ENCODE data around the gene NAV1. TPM values are rescaled to one million over a fixed set of nuclear protein-coding genes. Genes with fewer than 3 reads are reported as not detected.
A peak's percentile ranks its signal among the peaks of the same experiment; 100 is the strongest.

Gene NAV1
- total and polyA plus RNA-seq, 2 experiments from 2014 or later, result 75.6 to 79.0 TPM

DNA sequence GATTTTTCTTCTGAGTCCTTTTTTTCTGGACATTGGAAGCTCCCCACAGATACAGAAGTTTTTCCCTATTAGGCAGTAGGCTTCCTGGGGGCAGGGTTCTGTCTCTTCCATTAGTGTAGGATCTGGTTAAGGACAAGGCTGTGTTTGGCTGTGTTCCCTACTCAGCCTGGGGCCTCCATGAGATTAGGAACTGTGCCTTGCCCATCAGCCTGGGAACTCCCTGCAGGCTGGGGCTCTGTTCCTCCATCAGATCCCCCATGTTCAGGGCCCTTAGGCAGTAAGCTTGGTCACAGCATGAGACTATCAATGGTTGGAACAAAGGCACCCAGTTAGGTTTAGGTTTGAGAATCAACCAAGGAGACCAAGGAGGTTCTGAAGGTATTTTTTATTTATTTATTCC lies 22.7 kb downstream of the NAV1 start:
- DNase-seq, result peak; percentile 27
- in situ Hi-C loops (cut with MboI), result loop anchor here (10.0 kb wide), 1 partner anchor 143 kb away; no protein-coding TSS in a partner anchor

DNA sequence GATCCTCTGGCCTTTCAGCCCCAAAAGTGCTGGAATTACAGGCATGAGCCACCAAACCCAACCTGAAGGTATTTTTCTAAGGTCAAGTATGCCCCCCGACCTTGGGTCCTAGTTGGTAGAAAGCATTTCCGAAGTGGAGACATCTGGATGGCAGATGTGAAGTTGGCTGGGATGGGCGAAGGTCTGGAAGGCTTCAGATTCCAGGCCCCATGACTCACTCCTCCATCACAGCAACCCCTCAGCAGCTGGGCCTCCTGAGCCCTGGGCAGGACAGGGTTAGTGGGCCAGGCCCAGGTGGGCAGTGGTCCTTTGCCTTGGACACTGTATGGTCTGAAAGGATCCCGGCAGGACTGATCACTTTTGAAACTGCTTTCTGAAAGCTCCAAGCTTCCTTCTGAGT lies 23.3 kb downstream of the NAV1 start:
- Histone ChIP-seq H3K79me2 (ENCODE audit: insufficient read depth) (peaks cover 86% of the 10 kb centered on the region), H3K4me2 (ENCODE audit: unreplicated experiment) (peak overlapping the region; percentile 58), H3K9ac (peak overlapping the region; percentile 78), H3K9me3 (ENCODE audit: low read depth) (no peaks in the 10 kb centered on the region), H3K4me1 (ENCODE audit: insufficient read depth) (peaks cover 72% of the 10 kb centered on the region), H3F3A (ENCODE audit: insufficient read depth) (peaks cover 69% of the 10 kb centered on the region), H4K20me1 (ENCODE audit: insufficient read depth) (no peaks in the 10 kb centered on the region), H3K4me3 (peak overlapping the region; percentile 38; the same call in 1 of the 2 replicates), H3K27ac (peak overlapping the region; percentile 97), H2AFZ (no peak overlapping the region), H3K36me3 (ENCODE audit: low read depth) (no peaks in the 10 kb centered on the region), H3K9me2 (ENCODE audit: insufficient read depth) (no peaks in the 10 kb centered on the region), H3K27me3 (replicated peaks; ENCODE audit: insufficient read depth) (no peaks in the 10 kb centered on the region)
- peak; percentile 95 for DNase-seq
- TF ChIP-seq EZH2 (IDR thresholded peaks at IDR 0.05; ENCODE audit: insufficient read depth, poor library complexity, severe bottlenecking) (no peak), EZH2phosphoT487 (IDR thresholded peaks at IDR 0.05; ENCODE audit: insufficient read depth, low read depth) (no peak)
- WGBS, 2 experiments (ENCODE audit: low coverage in 1 of 2, low lambda C conversion rate in 2 of 2, missing lambda C conversion rate in 2 of 2), result 0% methylated on average over 4 of the region's 4 CpGs
- in situ Hi-C loops (cut with MboI), result loop anchor here (10.0 kb wide), 1 partner anchor 143 kb away; no protein-coding TSS in a partner anchor

More for the DNA sequence above, 22.7 kb downstream of the NAV1 start:
- Histone ChIP-seq H3K4me3 (0 out of 2 replicates have a peak overlapping the region, but pooled peaks have one; percentile 38), H2AFZ (no peak overlapping the region), H3K27me3 (replicated peaks; ENCODE audit: insufficient read depth) (no peaks in the 10 kb centered on the region), H3K79me2 (ENCODE audit: insufficient read depth) (peaks cover 86% of the 10 kb centered on the region), H3K9me3 (ENCODE audit: low read depth) (no peaks in the 10 kb centered on the region), H4K20me1 (ENCODE audit: insufficient read depth) (no peaks in the 10 kb centered on the region), H3K9ac (peak overlapping the region; percentile 78), H3K27ac (peak overlapping the region; percentile 97), H3K4me1 (ENCODE audit: insufficient read depth) (peaks cover 77% of the 10 kb centered on the region), H3K9me2 (ENCODE audit: insufficient read depth) (no peaks in the 10 kb centered on the region), H3K4me2 (ENCODE audit: unreplicated experiment) (peak overlapping the region; percentile 58), H3K36me3 (ENCODE audit: low read depth) (no peaks in the 10 kb centered on the region), H3F3A (ENCODE audit: insufficient read depth) (peaks cover 76% of the 10 kb centered on the region)
- TF ChIP-seq EZH2phosphoT487 (IDR thresholded peaks at IDR 0.05; ENCODE audit: insufficient read depth, low read depth) (no peak), EZH2 (IDR thresholded peaks at IDR 0.05; ENCODE audit: insufficient read depth, poor library complexity, severe bottlenecking) (no peak)

DNA sequence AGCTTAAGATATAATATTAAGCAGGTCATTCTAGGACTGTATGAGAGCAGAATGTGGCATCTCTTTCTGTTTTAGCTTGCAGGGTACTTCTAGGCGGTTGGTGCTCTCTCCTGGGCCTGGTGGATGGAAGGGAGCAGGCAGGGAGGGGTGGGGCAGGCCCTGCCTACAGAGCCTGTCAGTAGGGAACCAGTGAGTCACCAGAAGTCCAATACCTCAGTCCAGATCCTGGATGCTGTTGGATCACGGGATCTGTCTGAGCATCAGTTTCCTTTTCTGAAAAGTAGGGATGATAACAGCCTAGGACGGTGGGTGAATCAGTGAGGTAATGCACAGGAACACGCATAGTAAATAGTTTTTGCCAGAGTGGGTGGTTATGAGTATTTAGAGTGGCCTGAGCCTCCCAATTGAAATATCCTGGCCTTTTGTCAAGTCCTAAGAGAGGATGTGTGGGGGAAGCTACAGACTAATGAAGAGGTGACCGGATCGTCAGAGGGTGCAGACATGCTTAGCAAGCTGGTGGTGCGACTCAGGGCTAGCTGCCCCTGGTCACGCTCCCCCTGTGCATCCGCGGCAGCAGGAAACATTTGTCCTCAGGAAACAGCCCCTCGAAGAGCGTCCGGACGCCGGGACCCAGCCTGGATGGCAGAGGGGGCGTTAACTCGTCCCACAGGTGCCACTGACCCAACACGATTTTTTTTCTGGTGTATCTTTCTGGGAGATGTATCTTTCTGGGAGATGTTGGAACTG lies 23.9 kb downstream of the NAV1 start:
- no peaks in the 10 kb centered on the region for H4K20me1 ChIP-seq (ENCODE audit: insufficient read depth)
- no peaks in the 10 kb centered on the region for H3K9me2 ChIP-seq (ENCODE audit: insufficient read depth)
- H3K36me3 ChIP-seq (ENCODE audit: low read depth), result no peaks in the 10 kb centered on the region
- in situ Hi-C loops (cut with MboI), result loop anchor here (10.0 kb wide), 1 partner anchor 142 kb away; no protein-coding TSS in a partner anchor
- peaks cover 63% of the 10 kb centered on the region for H3F3A ChIP-seq (ENCODE audit: insufficient read depth)
- peaks cover 67% of the 10 kb centered on the region for H3K4me1 ChIP-seq (ENCODE audit: insufficient read depth)
- peaks cover 86% of the 10 kb centered on the region for H3K79me2 ChIP-seq (ENCODE audit: insufficient read depth)
- H3K27ac ChIP-seq, result peak overlapping the region; percentile 97
- TF ChIP-seq EZH2 (IDR thresholded peaks at IDR 0.05; ENCODE audit: insufficient read depth, poor library complexity, severe bottlenecking) (no peak), EZH2phosphoT487 (IDR thresholded peaks at IDR 0.05; ENCODE audit: insufficient read depth, low read depth) (no peak)
- no peak overlapping the region for H2AFZ ChIP-seq
- 36 to 39% methylated on average over 18 of the region's 18 CpGs for WGBS, 2 experiments (ENCODE audit: low coverage in 1 of 2, low lambda C conversion rate in 2 of 2, missing lambda C conversion rate in 2 of 2)
- H3K27me3 ChIP-seq (replicated peaks; ENCODE audit: insufficient read depth), result no peaks in the 10 kb centered on the region
- DNase-seq, result peak; percentile 95
- no peaks in the 10 kb centered on the region for H3K9me3 ChIP-seq (ENCODE audit: low read depth)
- H3K9ac ChIP-seq, result peak overlapping the region; percentile 78
- peak overlapping the region; percentile 58 for H3K4me2 ChIP-seq (ENCODE audit: unreplicated experiment)
- H3K4me3 ChIP-seq, result peak overlapping the region; percentile 46

DNA sequence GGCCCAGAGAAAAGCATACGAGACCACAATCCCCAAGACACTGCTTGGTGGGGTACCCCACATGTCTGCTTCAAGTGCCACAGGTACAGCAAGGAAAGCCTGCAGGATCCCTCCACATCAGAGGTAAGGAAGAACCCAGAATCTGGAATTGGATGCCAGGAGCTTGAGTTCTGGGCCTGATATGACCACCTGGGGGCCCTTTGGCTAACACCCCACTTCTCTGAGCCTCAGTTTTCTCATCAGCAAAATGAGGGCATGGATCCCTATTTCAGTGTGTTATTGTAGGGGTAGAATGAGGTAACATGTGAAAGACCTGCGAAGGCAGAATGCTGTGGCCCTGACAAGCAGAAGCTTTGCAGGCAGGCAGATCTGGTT lies 24.5 kb downstream of the NAV1 start:
- 61 to 65% methylated on average over 2 of the region's 2 CpGs for WGBS, 2 experiments (ENCODE audit: low coverage in 1 of 2, low lambda C conversion rate in 2 of 2, missing lambda C conversion rate in 2 of 2)
- DNase-seq, result no peak
- H3K79me2 ChIP-seq (ENCODE audit: insufficient read depth), result peaks cover 86% of the 10 kb centered on the region

More for the DNA sequence above, 24.5 kb downstream of the NAV1 start:
- in situ Hi-C loops (cut with MboI), result loop anchor here (10.0 kb wide), 1 partner anchor 141 kb away; no protein-coding TSS in a partner anchor
- Histone ChIP-seq H3K36me3 (ENCODE audit: low read depth) (no peaks in the 10 kb centered on the region), H3K9me2 (ENCODE audit: insufficient read depth) (no peaks in the 10 kb centered on the region), H3K27ac (peak overlapping the region; percentile 97), H3K4me3 (peak overlapping the region; percentile 46), H3F3A (ENCODE audit: insufficient read depth) (peaks cover 58% of the 10 kb centered on the region), H4K20me1 (ENCODE audit: insufficient read depth) (no peaks in the 10 kb centered on the region), H3K27me3 (replicated peaks; ENCODE audit: insufficient read depth) (no peaks in the 10 kb centered on the region), H2AFZ (no peak overlapping the region), H3K4me1 (ENCODE audit: insufficient read depth) (peaks cover 67% of the 10 kb centered on the region), H3K4me2 (ENCODE audit: unreplicated experiment) (peak overlapping the region; percentile 58), H3K9ac (peak overlapping the region; percentile 60), H3K9me3 (ENCODE audit: low read depth) (no peaks in the 10 kb centered on the region)
- TF ChIP-seq EZH2phosphoT487 (IDR thresholded peaks at IDR 0.05; ENCODE audit: insufficient read depth, low read depth), result no peak
- no peak for TF ChIP-seq EZH2 (IDR thresholded peaks at IDR 0.05; ENCODE audit: insufficient read depth, poor library complexity, severe bottlenecking)
